Activated naive CD8-positive, alpha-beta T cell treated with anti-CD3 and anti-CD28 coated beads, Interleukin-2, amount 50 U/mL, for 16 hours (primary cell): ENCODE data around the gene GNA14.
"Not testable (repeated sequence)": the region's sequence is repeated elsewhere in the genome, so short reads cannot be mapped to it uniquely, and the experiment has no call there.

Experiments
- DNase-seq: peaks from one replicate; pipeline ENCODE4 v3.0.0-alpha.2; 2020; ENCODE audit warnings: low read depth, low spot score

Gene GNA14

DNA sequence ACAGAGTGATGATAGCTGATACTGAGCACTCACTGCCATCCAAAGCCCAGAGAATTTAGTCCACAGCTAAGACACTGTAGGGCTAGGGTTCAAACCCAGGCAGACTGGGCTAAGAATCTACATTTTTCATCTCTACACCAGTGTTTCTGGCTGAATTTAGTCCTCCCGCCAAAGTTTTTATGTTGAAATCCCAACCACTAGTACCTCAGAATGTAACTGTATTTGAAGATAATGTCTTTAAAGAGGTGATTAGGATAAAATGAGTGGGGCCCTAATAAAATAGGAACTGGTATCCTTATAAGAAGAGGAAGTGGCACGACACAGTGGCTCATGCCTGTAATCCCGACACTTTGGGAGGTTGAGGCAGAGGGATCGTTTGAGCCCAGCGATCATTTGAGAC, 4.3 kb downstream of the GNA14 start:
- DNase-seq = no peak

DNA sequence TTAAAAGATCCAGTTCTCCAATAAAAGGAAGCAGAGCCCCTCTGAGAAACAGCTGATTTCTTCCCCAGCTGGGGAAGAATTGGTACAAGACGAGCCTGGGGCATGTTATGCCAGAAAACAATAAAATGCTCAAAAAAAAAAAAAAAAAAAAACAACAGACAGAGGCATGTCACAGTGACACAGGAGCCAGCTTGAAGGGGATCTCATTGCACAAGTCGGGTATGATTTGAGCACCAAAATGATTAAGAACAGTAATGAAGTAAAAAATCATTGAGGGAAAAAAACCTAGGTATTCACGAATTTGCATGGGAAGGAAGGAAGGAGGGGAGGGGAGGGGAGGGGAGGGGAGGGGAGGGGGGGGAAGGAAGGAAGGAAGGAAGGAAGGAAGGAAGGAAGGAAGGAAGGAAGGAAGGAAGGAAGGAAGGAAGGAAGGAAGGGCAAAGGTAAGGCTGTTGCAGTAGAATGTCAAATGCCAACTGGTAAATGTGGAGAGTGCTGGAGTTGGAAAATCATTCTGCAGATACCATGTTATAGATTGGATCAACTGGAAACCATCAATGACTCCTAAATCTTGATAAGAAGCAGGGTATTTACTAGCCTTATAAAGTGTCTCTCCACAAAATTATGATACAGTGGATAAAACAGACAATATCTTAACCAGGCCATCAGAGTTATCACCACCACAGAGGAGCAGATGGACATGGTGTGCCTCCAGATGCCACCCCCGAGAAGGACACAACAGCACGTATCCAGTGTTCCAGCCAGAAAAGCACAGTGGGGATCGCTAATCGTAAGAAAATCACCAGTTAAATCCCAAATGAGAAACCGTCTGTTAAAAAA, 7.2 kb downstream of the GNA14 start:
- no peak for DNase-seq

DNA sequence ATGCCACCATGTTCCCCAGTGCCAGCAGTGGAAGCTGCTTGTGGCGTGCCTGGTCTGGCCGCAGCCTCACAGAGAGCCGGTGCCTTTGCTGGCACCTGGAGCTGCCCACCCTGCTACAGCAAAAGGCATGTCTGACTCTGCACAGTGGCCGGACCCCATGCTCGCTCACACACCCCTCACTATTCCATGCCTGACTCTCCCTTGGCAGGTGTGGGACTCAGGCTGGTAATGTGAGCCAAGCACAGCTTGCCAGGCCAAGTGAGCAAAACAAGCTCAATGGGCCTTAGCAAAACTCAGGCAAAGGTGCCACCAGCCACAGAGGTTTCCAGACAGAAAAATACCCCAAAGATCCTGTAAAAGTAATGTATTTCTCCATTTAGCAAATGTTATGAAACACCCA, 15.5 kb downstream of the GNA14 start:
- no peak for DNase-seq

DNA sequence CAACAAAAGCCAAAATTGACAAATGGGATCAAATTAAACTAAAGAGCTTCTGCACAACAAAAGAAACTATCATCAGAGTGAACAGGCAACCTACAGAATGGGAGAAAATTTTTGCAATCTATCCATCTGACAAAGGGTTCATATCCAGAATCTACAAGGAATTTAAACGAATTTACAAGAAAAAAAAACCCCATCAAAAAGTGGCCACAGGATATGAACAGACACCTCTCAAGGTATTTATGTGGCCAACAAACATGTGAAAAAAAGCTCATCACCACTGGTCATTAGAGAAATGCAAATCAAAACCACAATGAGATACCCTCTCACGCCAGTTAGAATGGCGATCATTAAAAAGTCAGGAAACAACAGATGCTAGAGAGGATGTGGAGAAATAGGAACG, 19.3 kb downstream of the GNA14 start:
- DNase-seq = not testable (repeated sequence)

DNA sequence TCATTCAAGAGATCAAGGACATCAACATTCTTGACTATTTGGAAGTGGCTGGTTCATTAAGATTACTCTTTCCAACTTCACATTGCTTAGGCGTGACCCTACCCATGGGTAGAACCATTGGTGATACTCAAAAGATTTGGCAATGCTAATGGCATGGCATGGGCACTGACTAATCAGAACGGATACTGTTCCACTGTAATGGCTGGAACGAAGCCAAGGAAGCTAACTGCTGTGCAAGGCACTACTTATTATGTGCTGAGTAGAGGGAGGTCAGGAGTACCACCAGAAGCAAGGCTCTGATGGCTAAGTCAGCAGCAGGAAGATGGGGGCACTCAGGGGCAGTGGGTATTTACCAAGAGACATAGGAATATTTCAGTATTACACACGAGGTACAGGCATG, 31.9 kb downstream of the GNA14 start:
- no peak for DNase-seq

DNA sequence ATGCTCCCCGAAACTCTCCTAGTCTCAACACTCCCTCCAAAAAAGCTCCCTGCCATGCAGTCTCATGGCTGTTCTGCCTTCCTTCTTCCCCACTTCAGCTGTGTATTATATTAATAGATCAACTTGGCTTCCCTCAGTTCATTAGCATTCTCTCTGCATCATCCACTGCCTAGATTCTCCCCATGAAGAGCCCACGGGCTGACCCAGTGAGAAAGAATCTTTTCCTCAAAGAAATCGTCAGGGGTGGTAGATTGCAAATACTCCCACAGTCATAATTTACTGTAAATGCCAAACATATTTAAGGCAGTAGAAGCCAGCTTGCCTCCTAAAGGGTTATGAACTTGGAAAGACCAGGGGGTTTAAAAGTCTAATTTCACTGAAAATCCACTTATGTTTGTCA, 33.5 kb downstream of the GNA14 start:
- DNase-seq = no peak

DNA sequence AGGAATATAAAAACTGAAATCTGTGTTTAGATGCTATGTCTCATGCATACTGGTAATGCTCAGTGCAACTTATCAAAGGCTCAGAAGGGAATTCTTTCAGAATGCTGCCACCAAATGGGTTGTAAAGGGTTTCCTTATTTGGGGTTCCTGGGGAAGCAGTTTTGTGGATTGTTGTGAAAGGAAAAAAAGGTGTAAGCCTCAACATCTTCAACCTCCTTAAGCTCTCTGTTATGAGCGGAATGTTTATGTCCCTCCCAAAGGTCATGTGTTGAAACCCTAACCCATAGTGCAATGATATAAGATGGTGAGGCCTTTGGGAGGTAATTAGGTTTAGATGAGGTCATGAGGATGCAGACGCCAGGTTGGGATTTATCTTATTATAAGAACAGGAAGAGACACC, 41.6 kb downstream of the GNA14 start:
- DNase-seq = no peak

DNA sequence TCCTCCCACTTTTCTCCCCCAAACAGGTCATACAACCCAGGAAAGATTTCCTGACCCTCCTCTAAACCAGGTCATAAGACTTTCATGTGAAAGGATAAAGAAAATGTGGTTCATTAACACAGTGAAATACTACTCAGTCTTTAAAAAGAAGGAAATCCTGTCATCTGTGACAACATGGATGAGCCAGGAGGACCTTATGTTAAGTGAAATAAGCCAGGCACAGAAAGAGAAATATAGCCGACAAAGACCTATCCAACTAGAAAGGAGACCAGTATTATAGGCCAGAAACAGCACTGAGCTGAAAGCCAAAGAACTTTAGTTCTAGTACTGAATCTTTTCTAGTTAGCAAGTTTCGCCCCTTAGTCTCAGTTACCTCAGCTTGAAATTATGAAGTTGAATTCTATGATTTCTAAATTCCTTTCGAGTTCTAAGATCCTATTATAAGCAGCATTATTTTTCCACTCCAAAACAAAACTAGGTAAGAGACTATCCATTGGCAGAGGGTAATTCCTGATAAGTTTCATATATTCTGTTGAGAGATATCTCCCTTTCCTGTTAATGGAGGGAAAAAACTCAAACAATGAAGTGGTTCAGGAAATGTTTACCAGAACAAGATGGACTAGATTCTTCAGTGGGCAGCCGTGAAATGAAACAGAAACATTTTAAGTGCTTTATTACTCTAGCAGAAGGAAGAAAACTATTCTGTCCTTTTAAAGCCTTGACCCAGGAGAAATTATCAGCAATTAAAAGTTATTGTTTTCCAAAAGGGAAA, 42.5 kb downstream of the GNA14 start:
- DNase-seq = no peak

DNA sequence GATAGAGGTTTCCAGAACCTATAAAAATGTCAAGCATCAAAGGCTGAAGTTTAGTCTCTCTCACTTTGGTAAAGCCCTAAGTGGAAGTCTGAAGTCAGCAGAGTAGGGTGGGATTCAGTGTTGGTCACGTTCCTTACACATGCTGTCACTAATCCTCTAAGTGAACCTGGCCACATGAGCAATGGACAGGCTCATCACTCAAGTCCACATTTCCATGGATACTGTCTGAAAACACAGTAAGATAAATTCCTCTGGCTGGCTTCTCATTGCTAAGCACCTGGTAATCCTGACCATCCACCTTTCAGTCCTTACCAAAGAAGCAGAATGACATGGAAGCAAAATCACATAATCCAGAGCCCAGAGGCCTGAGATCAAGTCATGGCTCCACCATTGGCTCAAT, 43.8 kb downstream of the GNA14 start:
- DNase-seq = no peak

DNA sequence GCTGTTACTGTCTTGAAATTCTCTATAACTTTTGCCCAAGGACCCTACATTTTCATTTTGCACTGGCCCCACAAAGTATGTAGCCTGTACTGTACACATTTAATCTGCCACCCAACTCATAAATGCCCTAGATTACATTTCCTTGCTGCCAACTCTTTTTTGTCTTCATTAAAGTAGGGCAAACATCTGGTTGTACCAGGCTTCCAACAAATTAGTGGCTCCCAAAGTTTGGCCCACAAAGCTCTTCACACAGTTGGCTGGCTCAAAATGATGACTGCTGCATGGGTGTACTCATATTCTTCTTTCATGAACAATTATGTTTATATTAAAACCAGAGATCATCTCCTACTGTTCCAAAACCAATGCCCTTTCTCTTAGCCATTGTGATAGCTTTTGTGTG, 45.3 kb downstream of the GNA14 start:
- DNase-seq = no peak

DNA sequence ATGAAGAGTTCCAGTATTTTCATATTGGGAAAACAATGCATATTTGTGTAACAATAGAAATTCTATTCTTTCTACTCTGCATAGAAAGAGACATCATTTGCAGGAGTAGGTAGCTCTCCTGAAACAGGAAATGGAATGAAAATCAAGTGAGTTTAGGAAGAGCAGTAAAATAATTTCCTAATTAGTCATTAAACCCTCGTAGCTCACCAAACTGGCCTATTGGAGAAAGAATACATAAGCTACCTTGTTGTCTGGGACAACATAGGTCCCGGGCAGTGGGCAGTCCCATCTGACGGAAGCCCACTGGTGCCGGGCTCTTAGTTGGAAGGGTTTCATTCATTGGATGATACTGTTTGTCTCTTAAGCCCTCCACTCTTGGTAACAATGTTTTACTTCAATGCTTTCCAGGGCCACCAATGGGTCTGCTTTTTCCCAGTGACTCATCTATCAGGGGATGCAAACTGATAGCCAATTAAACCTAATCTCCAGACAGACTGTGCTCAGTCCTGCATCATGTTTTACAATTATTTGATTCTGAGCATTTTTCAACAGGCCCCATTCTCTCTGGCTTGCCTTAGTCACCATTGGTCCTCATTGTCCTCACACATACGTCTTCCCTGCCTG, 46.5 kb downstream of the GNA14 start:
- no peak for DNase-seq

DNA sequence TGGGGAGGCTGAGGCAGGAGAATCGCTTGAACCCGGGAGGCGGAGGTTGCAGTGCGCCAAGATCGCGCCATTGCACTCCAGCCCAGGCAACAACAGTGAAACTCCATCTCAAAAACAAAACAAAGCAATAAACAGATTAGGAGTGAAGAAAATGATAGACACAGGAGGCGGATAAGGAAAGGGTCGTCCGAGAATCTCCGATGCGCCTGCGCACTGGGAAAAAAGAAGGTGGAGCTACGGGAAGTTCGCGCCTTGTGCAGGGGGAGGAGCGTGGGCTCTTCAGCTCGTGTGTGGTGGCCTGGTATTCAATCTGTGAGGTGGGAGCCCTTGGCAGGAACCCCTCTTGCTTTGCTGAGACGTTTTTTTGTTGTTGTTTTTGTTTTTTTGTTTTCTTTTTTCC, 47.3 kb downstream of the GNA14 start:
- DNase-seq = no peak

DNA sequence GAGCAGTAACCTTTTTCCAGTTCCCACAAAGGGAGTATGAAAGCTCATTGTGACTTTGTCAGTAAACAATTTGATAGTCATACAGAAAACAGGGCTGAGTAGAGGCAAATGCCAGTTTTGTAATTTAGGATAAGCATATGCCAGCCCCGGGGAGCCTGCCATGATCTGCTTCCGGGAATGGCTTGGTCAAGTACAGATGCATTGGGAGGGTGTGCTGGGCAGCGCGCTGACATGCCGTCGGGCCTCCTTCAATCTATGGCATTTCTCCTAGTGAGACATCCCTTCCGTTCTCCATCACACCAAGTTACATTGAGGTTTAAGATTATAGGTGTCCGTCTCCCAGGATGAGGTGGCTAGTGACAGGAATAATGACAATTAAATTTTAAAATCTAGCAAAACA, 48.6 kb downstream of the GNA14 start:
- no peak for DNase-seq

DNA sequence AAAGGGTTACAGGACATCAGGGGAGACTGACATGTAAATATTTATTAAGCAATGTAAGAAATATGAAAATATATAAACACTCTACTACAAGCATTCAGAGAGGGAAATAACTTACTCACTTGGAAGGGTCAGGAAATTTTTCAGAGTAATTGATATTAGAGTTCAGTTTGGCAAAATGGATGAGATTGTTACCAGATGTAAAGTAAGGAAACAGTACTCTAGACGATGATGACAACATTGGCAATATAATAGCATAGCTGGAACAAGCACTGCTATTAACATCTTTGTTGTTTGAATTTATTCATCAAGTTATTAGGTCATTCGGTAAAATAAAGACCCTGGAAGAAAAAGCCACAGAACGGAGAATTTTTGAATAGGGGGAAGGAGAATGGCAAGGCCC, 49.1 kb downstream of the GNA14 start:
- DNase-seq = no peak

DNA sequence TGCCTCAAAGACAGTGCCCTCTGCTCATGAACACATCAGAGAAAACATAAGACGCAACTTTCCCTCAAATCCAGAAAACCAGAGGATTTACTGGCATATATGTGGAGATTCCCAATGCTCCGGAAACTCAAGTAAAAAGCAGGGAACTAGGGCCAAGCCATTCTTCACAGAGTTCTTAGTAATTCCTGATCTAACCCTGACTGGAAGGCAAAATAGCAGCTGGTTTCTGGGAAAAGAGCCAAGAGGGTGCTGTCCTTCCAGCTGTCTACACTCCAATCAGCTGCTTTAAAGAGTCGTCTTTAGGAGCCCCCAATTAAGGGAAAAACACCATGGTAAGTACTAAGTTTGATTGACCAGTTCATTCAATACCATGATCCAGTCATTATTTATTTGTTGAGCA, 49.6 kb downstream of the GNA14 start:
- DNase-seq = no peak

DNA sequence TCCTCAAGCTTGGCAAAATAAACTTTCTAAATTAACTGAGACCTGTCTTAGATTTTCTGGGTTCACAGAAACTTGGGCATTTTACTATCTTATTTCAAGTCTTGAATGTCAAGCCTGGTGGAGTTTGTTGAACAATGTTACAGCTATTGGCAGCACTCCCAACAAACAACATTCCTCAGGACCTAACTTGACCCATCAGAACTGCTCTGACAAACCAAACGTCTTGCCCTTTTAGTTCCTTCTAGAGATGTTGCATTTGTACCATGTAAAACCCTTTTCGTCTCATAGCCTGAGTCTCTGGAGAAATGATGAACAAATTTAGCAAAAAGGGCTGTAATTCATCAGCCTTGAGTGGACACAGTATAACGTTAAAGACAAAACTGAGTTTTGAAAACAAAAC, 51.1 kb downstream of the GNA14 start:
- DNase-seq = no peak

DNA sequence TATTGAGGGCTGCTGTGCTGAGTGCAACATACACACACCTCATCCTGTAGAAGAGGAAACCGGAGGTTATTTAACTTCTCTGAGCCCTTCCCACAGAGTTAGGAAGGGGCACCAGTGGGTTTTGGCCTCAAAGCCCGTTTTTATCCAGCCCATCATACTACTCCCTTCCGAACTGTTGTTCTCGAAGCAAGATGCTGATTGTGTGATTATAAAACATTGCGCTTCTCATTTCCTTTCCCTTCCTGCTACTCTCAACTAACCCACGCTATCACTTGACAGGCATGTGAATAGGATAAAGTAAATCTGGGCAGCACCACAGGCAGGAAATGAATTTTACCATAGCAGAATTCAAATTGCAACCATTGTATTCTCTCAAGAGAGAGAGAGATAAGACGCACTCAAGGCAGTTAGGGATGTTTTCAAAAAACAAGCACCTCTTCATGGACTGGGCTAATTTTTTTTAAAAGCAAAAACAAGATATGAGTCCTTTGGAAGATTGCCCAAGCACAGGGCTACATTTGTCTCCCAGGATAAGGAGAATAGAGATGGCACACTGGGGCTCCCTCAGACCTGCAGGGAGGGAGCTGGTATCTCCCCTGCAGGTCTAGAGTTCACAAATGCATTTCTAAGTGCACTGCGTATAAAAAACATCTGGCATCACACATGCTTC, 52.6 kb downstream of the GNA14 start:
- DNase-seq = no peak

DNA sequence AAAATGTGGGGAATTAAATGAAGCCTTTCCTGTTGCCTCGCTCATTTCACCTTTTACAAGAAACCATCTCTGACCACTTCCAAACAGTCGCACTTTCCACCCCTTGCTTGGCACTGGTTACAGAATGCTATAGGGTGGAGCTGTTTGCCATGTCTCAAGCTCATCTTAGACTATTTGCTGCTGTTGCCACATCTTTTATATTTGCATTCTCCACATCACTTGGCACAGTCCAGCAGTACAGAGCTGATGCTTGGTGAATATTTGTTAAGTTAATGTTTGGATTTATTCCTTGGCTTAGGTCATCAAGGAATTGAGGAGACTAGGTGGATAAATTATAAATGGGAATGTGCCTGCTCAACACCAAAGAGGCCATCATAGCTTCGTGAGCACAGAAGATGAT, 53.2 kb downstream of the GNA14 start:
- no peak for DNase-seq

DNA sequence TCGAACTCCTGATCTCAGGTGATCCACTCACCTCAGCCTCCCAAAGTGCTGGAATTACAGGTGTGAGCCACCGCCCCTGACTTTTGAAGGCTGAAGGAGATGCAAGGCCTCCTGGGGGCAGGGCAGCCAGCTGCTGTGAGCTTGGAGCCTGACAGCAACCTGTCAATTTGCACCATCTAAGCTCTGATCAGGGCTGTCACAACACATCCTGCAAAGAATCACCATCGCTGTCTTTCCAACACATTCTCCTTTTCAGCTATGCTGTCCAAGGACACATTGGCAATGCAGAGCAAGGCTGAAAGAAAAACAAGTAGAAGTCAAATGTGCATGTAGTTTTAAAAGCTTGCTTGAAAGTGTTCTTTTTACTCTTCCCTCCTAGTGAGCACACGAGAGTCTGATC, 54.6 kb downstream of the GNA14 start:
- DNase-seq = no peak

DNA sequence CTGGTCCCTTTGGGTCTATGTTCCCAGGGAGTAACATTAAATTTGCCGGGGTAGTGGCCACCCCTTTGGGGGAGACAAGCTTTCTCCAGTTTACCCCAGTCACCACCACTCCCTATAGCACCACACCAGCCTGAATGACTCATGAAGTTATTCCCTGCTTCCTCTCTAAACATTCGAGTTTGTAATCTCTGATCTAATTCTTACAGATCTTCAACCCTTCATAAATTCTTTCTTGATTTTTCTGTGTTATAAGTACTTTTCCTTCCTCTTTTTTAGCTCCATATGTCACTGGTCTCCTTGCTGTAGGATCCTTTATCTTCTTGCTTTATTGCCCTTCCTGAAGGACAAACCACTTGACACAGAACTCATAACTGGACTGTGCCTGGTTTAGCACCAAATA, 55.6 kb downstream of the GNA14 start:
- no peak for DNase-seq

DNA sequence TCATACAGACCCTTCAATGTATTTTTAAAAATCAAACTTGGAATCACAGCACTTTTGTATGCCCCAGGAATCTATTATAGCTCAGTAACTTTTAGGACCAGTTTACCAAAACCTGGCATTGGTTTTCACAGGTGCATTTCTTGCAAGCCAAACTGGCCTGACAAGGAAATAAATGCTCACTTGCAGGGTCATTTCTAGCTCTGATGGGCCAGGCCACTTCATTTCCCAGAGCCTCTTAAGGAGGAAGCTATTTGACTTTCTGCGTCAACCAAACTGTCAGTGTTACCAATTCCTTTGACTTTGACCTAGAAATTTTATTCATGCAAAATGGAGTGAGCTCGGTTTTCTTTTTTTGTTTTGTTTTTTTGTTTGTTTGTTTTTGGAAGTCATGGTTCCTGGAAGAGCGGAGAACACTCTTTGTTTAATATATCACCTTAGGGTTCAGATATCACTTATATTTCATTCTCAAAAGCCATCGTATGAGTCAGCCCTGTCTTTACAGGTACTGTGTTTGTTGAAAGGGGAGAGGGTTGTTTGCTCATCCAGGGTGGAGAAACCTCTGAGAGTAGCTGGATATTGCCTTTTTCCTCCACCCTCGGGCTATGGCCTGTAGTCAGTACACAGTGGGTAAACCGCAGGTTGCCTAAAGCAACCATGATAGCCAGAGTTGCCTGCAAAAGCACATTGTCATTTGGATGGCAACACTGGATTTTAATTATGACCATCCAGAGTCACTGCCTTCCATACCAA, 58.9 kb downstream of the GNA14 start:
- DNase-seq = no peak
